Neural progenitor cell (in vitro differentiated cells): ENCODE data around the gene LDAH. TPM values are rescaled to one million over a fixed set of nuclear protein-coding genes. Genes with fewer than 3 reads are reported as not detected.
A peak's percentile ranks its signal among the peaks of the same experiment; 100 is the strongest.

Source experiments
- DNase-seq: peaks from one replicate; pipeline ENCODE4 v3.0.0-alpha.2; 2016; ENCODE audit warnings: low spot score
- H2AFZ ChIP-seq: fragments of 200-600 bp; sonication (generic); replicated peaks from 2 replicates; pipeline ENCODE4 v1.6.1; 2016; ENCODE audit warnings: antibody characterized with exemption
- H3F3A ChIP-seq: fragments of 200-600 bp; sonication (generic); 2 replicates; pipeline ENCODE4 v1.6.1; 2016; ENCODE audit warnings: antibody characterized with exemption, low read depth
- H3K27ac ChIP-seq: fragments of 200-600 bp; sonication (generic); 2 replicates; pipeline ENCODE4 v1.5.1; 2016; ENCODE audit warnings: mild to moderate bottlenecking
- H3K27me3 ChIP-seq: fragments of 200-600 bp; sonication (generic); 2 replicates; pipeline ENCODE4 v1.6.1; 2016; ENCODE audit warnings: mild to moderate bottlenecking, moderate library complexity
- H3K36me3 ChIP-seq: fragments of 200-600 bp; sonication (generic); 2 replicates; pipeline ENCODE4 v1.5.1; 2016
- H3K4me1 ChIP-seq: fragments of 200-600 bp; sonication (generic); 2 replicates; pipeline ENCODE4 v1.6.1; 2016; ENCODE audit warnings: mixed run types
- H3K4me2 ChIP-seq: fragments of 200-600 bp; sonication (generic); 2 replicates; pipeline ENCODE4 v1.6.1; 2016
- H3K4me3 ChIP-seq: fragments of 200-600 bp; sonication (generic); 2 replicates; pipeline ENCODE4 v1.5.1; 2016
- H3K79me2 ChIP-seq: fragments of 200-600 bp; sonication (generic); 2 replicates; pipeline ENCODE4 v1.6.1; 2016; ENCODE audit warnings: low read depth
- H3K9ac ChIP-seq: fragments of 200-600 bp; sonication (generic); 2 replicates; pipeline ENCODE4 v1.6.1; 2016
- H3K9me3 ChIP-seq: fragments of 200-600 bp; sonication (generic); 2 replicates; pipeline ENCODE4 v1.5.1; 2016; ENCODE audit warnings: low read depth
- H4K20me1 ChIP-seq: fragments of 200-600 bp; sonication (generic); 2 replicates; pipeline ENCODE4 v1.6.1; 2016; ENCODE audit warnings: low read depth
- H3K27ac Mint-ChIP-seq: 3 replicates; pipeline ENCODE4 v1.8.0; 2021; ENCODE audit warnings: mixed read lengths
- H3K27me3 Mint-ChIP-seq: 2 replicates; pipeline ENCODE4 v1.8.0; 2022; ENCODE audit warnings: low read depth, mild to moderate bottlenecking, inconsistent platforms, moderate library complexity, mixed read lengths; ENCODE audit not compliant: insufficient read depth
- H3K36me3 Mint-ChIP-seq: 3 replicates; pipeline ENCODE4 v1.8.0; 2021; ENCODE audit warnings: mixed read lengths
- H3K4me1 Mint-ChIP-seq: 3 replicates; pipeline ENCODE4 v1.8.0; 2021; ENCODE audit warnings: mixed read lengths
- H3K4me3 Mint-ChIP-seq: 3 replicates; pipeline ENCODE4 v1.8.0; 2021; ENCODE audit warnings: mild to moderate bottlenecking, moderate library complexity, mixed read lengths
- H3K9me3 Mint-ChIP-seq: 3 replicates; pipeline ENCODE4 v1.8.0; 2020; ENCODE audit warnings: mixed read lengths
- CTCF ChIP-seq: fragments of 200-600 bp; sonication (generic); IDR thresholded peaks from 2 replicates; pipeline ENCODE4 v1.5.1; 2017; ENCODE audit warnings: antibody characterized with exemption, mild to moderate bottlenecking
- EZH2 ChIP-seq: fragments of 200-600 bp; sonication (generic); IDR thresholded peaks from 2 replicates; pipeline ENCODE4 v1.6.1; 2017; ENCODE audit warnings: antibody characterized with exemption, mild to moderate bottlenecking, moderate library complexity
- EZH2phosphoT487 ChIP-seq: fragments of 200-600 bp; sonication (generic); IDR thresholded peaks from 2 replicates; pipeline ENCODE4 v1.6.1; 2017; ENCODE audit warnings: antibody characterized with exemption
- total RNA-seq: library from RNA; depleted of rRNA; stranded (reverse); fragments of >200 nt; gene quantifications from 2 replicates; pipeline ENCODE4 v1.2.3, GENCODE V29; 2015; ENCODE audit warnings: low replicate concordance

The LDAH gene
- total RNA-seq, 1 donor from 2014 or later: 45.2 TPM

- no peak for TF ChIP-seq CTCF
- no peak for TF ChIP-seq EZH2
- TF ChIP-seq EZH2phosphoT487: no peak
- Histone ChIP-seq H3K36me3 (no peaks in the 10 kb centered on the region), H3K9me3 (no peaks in the 10 kb centered on the region), H3K79me2 (no peaks in the 10 kb centered on the region), H2AFZ (no peak overlapping the region), H3F3A (no peaks in the 10 kb centered on the region), H3K4me1 (no peaks in the 10 kb centered on the region), H3K4me3 (no peak overlapping the region), H4K20me1 (no peaks in the 10 kb centered on the region), H3K4me2 (no peak overlapping the region), H3K27me3 (peaks cover 19% of the 10 kb centered on the region), H3K9ac (no peak overlapping the region), H3K27ac (no peak overlapping the region)
- Mint-ChIP-seq H3K4me1 (peaks cover 48% of the 10 kb centered on the region), H3K27ac (peak overlapping the region; percentile 57), H3K36me3 (peaks cover 11% of the 10 kb centered on the region), H3K27me3 (peaks cover 20% of the 10 kb centered on the region), H3K4me3 (peak overlapping the region; percentile 20), H3K9me3 (no peaks in the 10 kb centered on the region)
- no peak for DNase-seq
These were observed 174.1 kb downstream of the LDAH start for GRCh38 chr2:20648831-20649230.

- Histone ChIP-seq H3K36me3 (no peaks in the 10 kb centered on the region), H3K9ac (no peak overlapping the region), H3F3A (no peaks in the 10 kb centered on the region), H3K9me3 (no peaks in the 10 kb centered on the region), H2AFZ (no peak overlapping the region), H3K4me3 (no peak overlapping the region), H3K79me2 (no peaks in the 10 kb centered on the region), H3K27me3 (peaks cover 19% of the 10 kb centered on the region), H3K4me1 (no peaks in the 10 kb centered on the region), H4K20me1 (no peaks in the 10 kb centered on the region), H3K4me2 (no peak overlapping the region), H3K27ac (no peak overlapping the region)
- TF ChIP-seq EZH2 (no peak), CTCF (no peak), EZH2phosphoT487 (no peak)
- H3K4me1 Mint-ChIP-seq: peaks cover 50% of the 10 kb centered on the region
- no peak for DNase-seq
- no peaks in the 10 kb centered on the region for H3K9me3 Mint-ChIP-seq
- H3K27ac Mint-ChIP-seq: no peak overlapping the region
- peaks cover 11% of the 10 kb centered on the region for H3K36me3 Mint-ChIP-seq
- H3K27me3 Mint-ChIP-seq: peaks cover 20% of the 10 kb centered on the region
- H3K4me3 Mint-ChIP-seq: no peak overlapping the region
These were observed 174.7 kb downstream of the LDAH start for GRCh38 chr2:20648206-20648605.

GRCh38 chr2:20647738-20648137 is 175.2 kb downstream of the LDAH start:
- no peaks in the 10 kb centered on the region for H3K9me3 ChIP-seq
- no peak for TF ChIP-seq CTCF
- TF ChIP-seq EZH2phosphoT487: no peak
- TF ChIP-seq EZH2: no peak
- H3K27me3 ChIP-seq: peaks cover 19% of the 10 kb centered on the region
- Mint-ChIP-seq H3K9me3 (no peaks in the 10 kb centered on the region), H3K4me3 (no peak overlapping the region), H3K27me3 (peaks cover 18% of the 10 kb centered on the region), H3K36me3 (peaks cover 11% of the 10 kb centered on the region), H3K27ac (no peak overlapping the region), H3K4me1 (peaks cover 50% of the 10 kb centered on the region)
- H3K27ac ChIP-seq: no peak overlapping the region
- H4K20me1 ChIP-seq: no peaks in the 10 kb centered on the region
- no peak overlapping the region for H2AFZ ChIP-seq
- no peak overlapping the region for H3K4me2 ChIP-seq
- no peak overlapping the region for H3K9ac ChIP-seq
- no peak overlapping the region for H3K4me3 ChIP-seq
- no peaks in the 10 kb centered on the region for H3K36me3 ChIP-seq
- no peaks in the 10 kb centered on the region for H3F3A ChIP-seq
- no peak for DNase-seq
- H3K4me1 ChIP-seq: no peaks in the 10 kb centered on the region
- no peaks in the 10 kb centered on the region for H3K79me2 ChIP-seq

- Mint-ChIP-seq H3K27me3 (peaks cover 16% of the 10 kb centered on the region), H3K4me3 (no peak overlapping the region), H3K27ac (no peak overlapping the region), H3K36me3 (peaks cover 11% of the 10 kb centered on the region), H3K4me1 (peaks cover 50% of the 10 kb centered on the region), H3K9me3 (no peaks in the 10 kb centered on the region)
- Histone ChIP-seq H4K20me1 (no peaks in the 10 kb centered on the region), H3F3A (no peaks in the 10 kb centered on the region), H3K4me3 (no peak overlapping the region), H3K79me2 (no peaks in the 10 kb centered on the region), H3K27me3 (peaks cover 19% of the 10 kb centered on the region), H3K9ac (no peak overlapping the region), H3K4me2 (no peak overlapping the region), H3K9me3 (no peaks in the 10 kb centered on the region), H3K36me3 (no peaks in the 10 kb centered on the region), H3K4me1 (no peaks in the 10 kb centered on the region), H3K27ac (no peak overlapping the region), H2AFZ (no peak overlapping the region)
- TF ChIP-seq EZH2phosphoT487 (no peak), EZH2 (no peak), CTCF (no peak)
- DNase-seq: no peak
These were observed 175.7 kb downstream of the LDAH start for GRCh38 chr2:20647211-20647610.
